ENCODE data around the gene MGLL. TPM values are rescaled to one million over a fixed set of nuclear protein-coding genes. Genes with fewer than 3 reads are reported as not detected.

MGLL gene
- total RNA-seq, 3 donors from 2014 or later, result 25.8 to 79.5 (median 30.2) TPM

- Histone ChIP-seq H3K36me3 (no peaks in the 10 kb centered on the region), H3K27me3 (no peaks in the 10 kb centered on the region), H3K9me3 (no peaks in the 10 kb centered on the region), H3K4me1 (no peaks in the 10 kb centered on the region), H3K27ac (no peak overlapping the region), H3K4me3 (no peak overlapping the region)
- intact Hi-C loops (cut with DNase I; ENCODE audit: low total_unique reads), result no loop called here
- TF ChIP-seq POLR2AphosphoS5 (IDR thresholded peaks at IDR 0.05), result no peak
- no peak for TF ChIP-seq CTCF (IDR thresholded peaks at IDR 0.05)
- no peak for TF ChIP-seq POLR2A (IDR thresholded peaks at IDR 0.05)
- DNase-seq (ENCODE audit: low spot score in 2 of 2), result no peak
These were observed 182.9 kb downstream of the MGLL start for GRCh38 chr3:127639173-127640041.

Other genes starting within 250 kb of the MGLL start
- 10 to 100 TPM; 32.1 to 49.0 (median 39.8) TPM for gene TPRA1, start 231.8 kb downstream of the MGLL start, total RNA-seq
- 1 to 10 TPM; 5.4 to 9.8 (median 6.7) TPM for gene MCM2, start 224.1 kb downstream of the MGLL start, total RNA-seq
- 10 to 100 TPM in 1 of 3 donors, 1 to 10 TPM in 2; 8.8 to 10.6 (median 8.8) TPM for gene PODXL2, start 193.3 kb downstream of the MGLL start, total RNA-seq
- gene ABTB1, start 149.6 kb downstream of the MGLL start, total RNA-seq, result 10 to 100 TPM; 32.0 to 43.6 (median 40.2) TPM
- under 1 TPM in 2 of 3 donors, not detected in 1; 0.32 to 0.73 TPM for gene KBTBD12, start 92.7 kb upstream of the MGLL start, total RNA-seq
- gene SEC61A1, start 229.9 kb upstream of the MGLL start, total RNA-seq, result 100 to 1,000 TPM; 105 to 166 (median 142) TPM

Measured in breast epithelium (tissue), 4 donors.